K562 (cell line): Measurements from ENCODE around the gene MRAS. TPM values are rescaled to one million over a fixed set of nuclear protein-coding genes. Genes with fewer than 3 reads are reported as not detected.

Experiments used
- ATAC-seq: fragments of 200-7000 bp; cut with Tn5 transposase; 3 replicates; pipeline ENCODE4 v1.9.1; 2020; ENCODE audit warnings: moderate library complexity
- BruUV-seq: library from RNA; stranded (reverse); fragments of 400-500 nt; replicated peaks from 2 replicates; lab custom pipeline; 2021; lab: Mats Ljungman, UMichigan
- CTCF ChIA-PET: fragments of 300-600 bp; formaldehyde crosslinking; extraction: SDS; loops from one replicate; lab custom pipeline; 2021; ENCODE audit warnings: low intra/inter-chr PET ratio; lab: Yijun Ruan, JAX
- POLR2A ChIA-PET: fragments of 300-600, 350-650 bp; sonication (Branson Sonifier 250); formaldehyde crosslinking; extraction: SDS; loops from one replicate; lab custom pipeline; 2021; ENCODE audit warnings: antibody characterized with exemption, inconsistent platforms; lab: Yijun Ruan, JAX
- DNase-seq, 4 experiments: peaks; one replicate each; pipeline versions ENCODE4 v3.0.0 to v3.0.0-alpha.2; 2011 to 2018; ENCODE audit warnings: low spot score in 3 of 4, mixed read lengths in 3 of 4; ENCODE audit errors: extremely low read depth in 1 of 4
- FAIRE-seq: peaks from 2 replicates; lab custom pipeline; 2011; peaks lifted over from hg19 to GRCh38; lab: Jason Lieb, UNC
- H2AFZ ChIP-seq: 2 replicates; pipeline ENCODE4 v1.6.0; 2011; ENCODE audit warnings: low read depth, low read length, control low read depth, inconsistent platforms
- H3K27ac ChIP-seq: fragments of 200-600 bp; 3 replicates; pipeline ENCODE4 v1.8.0; 2011; ENCODE audit warnings: low read depth, mild to moderate bottlenecking, control low read depth, inconsistent platforms, low read length, moderate library complexity, mixed read lengths; ENCODE audit errors: extremely low read depth
- H3K27me3 ChIP-seq, 2 experiments: fragments of 300-600 bp in 1 of 2; 2 replicates in 1 of 2; 3 replicates in 1 of 2; pipeline versions ENCODE4 v1.6.0 to v1.8.0; 2011; ENCODE audit warnings: inconsistent platforms in 2 of 2, low read length in 2 of 2, mild to moderate bottlenecking in 1 of 2, mixed read lengths in 1 of 2, moderate library complexity in 1 of 2; ENCODE audit not compliant: control insufficient read depth in 2 of 2, insufficient read depth in 2 of 2
- H3K36me3 ChIP-seq: fragments of 300-600 bp; 3 replicates; pipeline ENCODE4 v1.8.0; 2011; ENCODE audit warnings: mild to moderate bottlenecking, low read length, inconsistent platforms; ENCODE audit not compliant: control insufficient read depth, insufficient read depth
- H3K4me1 ChIP-seq, 2 experiments: fragments of 200-600 bp in 1 of 2; replicated peaks in 1 of 2; 2 replicates in 1 of 2; 3 replicates in 1 of 2; pipeline versions ENCODE4 v1.5.1 to v1.8.0; 2011; ENCODE audit warnings: inconsistent platforms in 2 of 2, low read length in 2 of 2, mild to moderate bottlenecking in 1 of 2, mixed read lengths in 1 of 2, moderate library complexity in 1 of 2; ENCODE audit not compliant: control insufficient read depth in 2 of 2, insufficient read depth in 2 of 2
- H3K4me2 ChIP-seq: 2 replicates; pipeline ENCODE4 v1.6.1; 2011; ENCODE audit warnings: low read length, control low read depth, inconsistent platforms, mixed read lengths; ENCODE audit not compliant: insufficient read depth
- H3K4me3 ChIP-seq: fragments of 200-600 bp; sonication (generic), shearing (Covaris generic); 2 replicates; pipeline ENCODE4 v1.5.1; 2016; ENCODE audit warnings: control low read depth, inconsistent platforms
- H3K79me2 ChIP-seq: fragments of 200-600 bp; 3 replicates; pipeline ENCODE4 v1.8.0; 2011; ENCODE audit warnings: low read length, inconsistent platforms; ENCODE audit not compliant: control insufficient read depth, insufficient read depth
- H3K9ac ChIP-seq, 2 experiments: 2 replicates each; pipeline versions ENCODE4 v1.6.0 to v1.6.1; 2011; ENCODE audit warnings: low read depth in 2 of 2, low read length in 2 of 2, control low read depth in 1 of 2, inconsistent platforms in 1 of 2, mild to moderate bottlenecking in 1 of 2, mixed read lengths in 1 of 2; ENCODE audit not compliant: insufficient read depth in 1 of 2
- H3K9me1 ChIP-seq: one replicate; pipeline ENCODE4 v1.6.0; 2011; ENCODE audit warnings: inconsistent platforms, mild to moderate bottlenecking, low read length, moderate library complexity; ENCODE audit not compliant: control insufficient read depth, insufficient read depth
- H3K9me3 ChIP-seq: replicated peaks from 2 replicates; pipeline ENCODE4 v1.5.1; 2011; ENCODE audit warnings: low read depth, low read length, inconsistent platforms; ENCODE audit not compliant: control insufficient read depth, insufficient read depth
- H4K20me1 ChIP-seq: replicated peaks from 2 replicates; pipeline ENCODE4 v1.6.1; 2011; ENCODE audit warnings: low read length, inconsistent platforms, mixed read lengths; ENCODE audit not compliant: control insufficient read depth, insufficient read depth
- ATF6 ChIP-seq: sonication (generic); formaldehyde crosslinking; IDR thresholded peaks from 2 replicates; pipeline ENCODE4 v1.4.0; 2020; ENCODE audit warnings: mild to moderate bottlenecking, missing genetic modification reagents
- DNMT1 ChIP-seq: fragments of 450-650 bp; IDR thresholded peaks from 2 replicates; pipeline ENCODE4 v1.6.1; 2016; ENCODE audit warnings: antibody characterized with exemption, mild to moderate bottlenecking
- ELF2 ChIP-seq: fragments of 250-450 bp; sonication (Bioruptor Pico); IDR thresholded peaks from 2 replicates; pipeline ENCODE4 v1.5.0; 2021; ENCODE audit warnings: mild to moderate bottlenecking
- EP400 ChIP-seq: fragments of 450-650 bp; IDR thresholded peaks from 2 replicates; pipeline ENCODE4 v1.6.1; 2017; ENCODE audit warnings: antibody characterized with exemption, mild to moderate bottlenecking, moderate library complexity
- HMGXB4 ChIP-seq: sonication (generic); formaldehyde crosslinking; IDR thresholded peaks from 2 replicates; pipeline ENCODE4 v1.8.1; 2023; ENCODE audit warnings: mild to moderate bottlenecking, missing genetic modification reagents
- MAZ ChIP-seq, 2 experiments: fragments of 450-650 bp in 1 of 2; sonication (generic) in 1 of 2; formaldehyde crosslinking; IDR thresholded peaks in 1 of 2; conservative IDR thresholded peaks in 1 of 2; 2 replicates each; pipeline versions ENCODE4 v1.4.0 to v1.5.0; 2020; ENCODE audit warnings: mild to moderate bottlenecking in 1 of 2, missing genetic modification reagents in 1 of 2
- NFXL1 ChIP-seq: fragments of 450-650 bp; formaldehyde crosslinking; IDR thresholded peaks from 2 replicates; pipeline ENCODE4 v1.4.0; 2021; ENCODE audit warnings: mild to moderate bottlenecking
- POU5F1 ChIP-seq: fragments of 150-350 bp; IDR thresholded peaks from 2 replicates; pipeline ENCODE4 v1.6.1; 2014; ENCODE audit warnings: borderline replicate concordance, low read length, low read depth, mild to moderate bottlenecking; ENCODE audit not compliant: partially characterized antibody
- TFAP4 ChIP-seq: sonication (generic); formaldehyde crosslinking; IDR thresholded peaks from 2 replicates; pipeline ENCODE4 v1.8.0; 2022; ENCODE audit warnings: missing genetic modification reagents, mild to moderate bottlenecking, moderate library complexity, borderline replicate concordance
- ZNF263 ChIP-seq: sonication (generic); formaldehyde crosslinking; IDR thresholded peaks from 2 replicates; pipeline ENCODE4 v1.8.0; 2022; ENCODE audit warnings: mild to moderate bottlenecking, missing genetic modification reagents, borderline replicate concordance
- ZNF644 ChIP-seq: fragments of 200-800 bp; sonication (Bioruptor generic); IDR thresholded peaks from 2 replicates; pipeline ENCODE4 v1.6.1; 2016; ENCODE audit warnings: low read depth, missing genetic modification characterization, missing compliant biosample characterization
- WGBS: fragments of 100-300 bp; shearing (Covaris generic); methylation state at CpG from one replicate; pipeline ENCODE4 v1.1.6; 2016; ENCODE audit warnings: low coverage, mixed read lengths; ENCODE audit not compliant: insufficient coverage; ENCODE audit errors: missing lambda C conversion rate; 5-methylcytosine and 5-hydroxymethylcytosine counted together
- in situ Hi-C: fragments of 300-500 bp; cut with MboI; formaldehyde crosslinking; loops from 4 replicates; pipeline ENCODE4 v1.15.0; 2018; ENCODE audit warnings: inconsistent platforms, mixed read lengths
- intact Hi-C: fragments of 100-400 bp; cut with micrococcal nuclease; formaldehyde crosslinking; loops from 2 replicates; pipeline ENCODE4 v1.14.2; 2022
- polyA plus RNA-seq, 8 experiments: library from polyadenylated mRNA; depleted of rRNA in 4 of 8; stranded (reverse) in 5 of 8; unstranded in 3 of 8; fragments of >200 nt; fragmentation: Nextera tagmentation in 2 of 8; fragmentation: Illumina TruSeq in 1 of 8; extraction: Ambion mirVana in 2 of 8; extraction: Trizol in 1 of 8; gene quantifications; 2 replicates each; pipeline versions ENCODE4 v1.2.1 to v1.2.3, GENCODE V29; 2011 to 2014; ENCODE audit warnings: inconsistent platforms in 1 of 8, missing spikeins in 1 of 8
- total RNA-seq, 7 experiments: library from RNA; depleted of rRNA in 6 of 7; stranded (reverse); fragments of >200 nt in 6 of 7; fragmentation: Illumina TruSeq in 2 of 7; extraction: Trizol in 2 of 7; gene quantifications; 2 replicates each; pipeline versions ENCODE4 v1.2.1 to v1.2.3, GENCODE V29; 2011 to 2021; ENCODE audit warnings: low replicate concordance in 1 of 7

MRAS gene
- total and polyA plus RNA-seq, 9 of the 15 experiments (the other 6 are each of a cell fraction or from before 2014, with no cell fraction given) = 1.5 to 10.0 (median 5.0) TPM

GRCh38 chr3:138394686-138395085 lies 46.3 kb downstream of the MRAS start (continued):
- no peak for TF ChIP-seq MAZ (CRISPR knock-in tag; conservative IDR thresholded peaks at IDR 0.05 in 1 of 2, IDR thresholded peaks at IDR 0.05 in 1 of 2)
- TF ChIP-seq NFXL1 (CRISPR knock-in tag) = no peak

- BruUV-seq = no TSS peak
- DNase-seq = no peak
- 32% methylated on average over 9 of the region's 12 CpGs for WGBS
- H3K4me3 ChIP-seq = no peak overlapping the region
- intact Hi-C loops = no loop called here
- POLR2A ChIA-PET = interaction anchor here (0.7 kb wide), 1 partner anchor 551 kb away, joined by 3 read pairs; no protein-coding TSS in a partner anchor
- H3K27ac ChIP-seq = no peak overlapping the region
- no peak overlapping the region for H2AFZ ChIP-seq
- no peak overlapping the region for H3K4me2 ChIP-seq
- no peaks in the 10 kb centered on the region for H3K36me3 ChIP-seq
- H3K9me1 ChIP-seq = no peaks in the 10 kb centered on the region
- CTCF ChIA-PET = no interaction called here
- H3K27me3 ChIP-seq = peaks cover 0 to 21% of the 10 kb centered on the region in 2 experiments; a peak in 2 of 5 replicates
- in situ Hi-C loops = no loop called here
- TF ChIP-seq DNMT1 (no peak), ZNF263 (no peak), EP400 (no peak), ZNF644 (tag) (no peak), ATF6 (CRISPR knock-in tag) (no peak), ELF2 (CRISPR knock-in tag) (no peak), POU5F1 (no peak), TFAP4 (CRISPR knock-in tag) (no peak), HMGXB4 (no peak)
- no peak for FAIRE-seq
- no peak for ATAC-seq
- no peaks in the 10 kb centered on the region for H4K20me1 ChIP-seq
- no peaks in the 10 kb centered on the region for H3K4me1 ChIP-seq
- H3K9ac ChIP-seq = no peak overlapping the region
- H3K9me3 ChIP-seq = no peaks in the 10 kb centered on the region
- no peaks in the 10 kb centered on the region for H3K79me2 ChIP-seq
Measured at GRCh38 chr3:138395865-138396751, 47.7 kb downstream of the MRAS start.
